Breast epithelium (tissue), 3 donors: Measurements from ENCODE around the gene VANGL1.

ENCODE experiments used
- POLR2A ChIP-seq: fragments of 450-650 bp; IDR thresholded peaks from one replicate; pipeline ENCODE4 v1.6.1; 2016; ENCODE audit warnings: antibody characterized with exemption, mild to moderate bottlenecking, moderate library complexity
- POLR2AphosphoS5 ChIP-seq, 3 donors: sonication (generic); formaldehyde crosslinking; IDR thresholded peaks; one replicate each; pipeline ENCODE4 v1.6.1; 2017; ENCODE audit warnings: antibody characterized with exemption in 3 of 3

DNA sequence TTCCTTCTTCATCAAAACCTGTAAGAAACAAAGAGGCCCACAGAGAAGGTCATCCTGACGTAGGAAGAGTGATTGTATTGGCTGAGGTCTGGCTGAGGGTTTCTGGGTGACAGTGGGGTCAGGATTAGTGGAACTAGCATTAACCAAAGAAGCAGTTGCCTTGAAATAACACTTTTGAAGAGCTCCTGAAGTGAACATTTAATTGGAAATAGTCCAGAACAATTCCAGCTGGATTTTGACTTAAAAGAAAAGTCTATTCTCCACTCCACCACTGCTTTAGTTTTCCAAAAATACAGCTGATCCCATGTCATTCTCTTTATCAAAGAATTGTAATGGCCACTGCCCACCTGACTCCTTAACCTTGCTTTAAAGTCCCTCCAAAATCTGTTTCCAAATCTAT is 99.0 kb downstream of the VANGL1 start:
- no peak for TF ChIP-seq POLR2A
- TF ChIP-seq POLR2AphosphoS5 (IDR thresholded peaks at IDR 0.05), result no peak
